DOHH2 (cell line): ENCODE results near the gene UBE2I.

Source experiments
- H3F3A ChIP-seq: fragments of 200-600 bp; sonication (generic), shearing (Covaris generic); 2 replicates; pipeline ENCODE4 v1.6.0; 2016; ENCODE audit warnings: antibody characterized with exemption, mild to moderate bottlenecking; ENCODE audit not compliant: control insufficient read depth, insufficient read depth
- H3K27ac ChIP-seq: fragments of 200-600 bp; sonication (generic); 2 replicates; pipeline ENCODE4 v1.5.1; 2014; ENCODE audit warnings: low read depth, mild to moderate bottlenecking, low read length, moderate library complexity
- H3K27me3 ChIP-seq: fragments of 200-600 bp; sonication (generic); 2 replicates; pipeline ENCODE4 v1.6.1; 2014; ENCODE audit warnings: mild to moderate bottlenecking, low read length, mixed read lengths; ENCODE audit not compliant: control insufficient read depth
- H3K36me3 ChIP-seq: fragments of 200-600 bp; sonication (generic); 2 replicates; pipeline ENCODE4 v1.6.1; 2014; ENCODE audit warnings: mild to moderate bottlenecking, low read length, moderate library complexity, mixed read lengths; ENCODE audit not compliant: control insufficient read depth
- H3K4me1 ChIP-seq: fragments of 200-600 bp; sonication (generic); 2 replicates; pipeline ENCODE4 v1.6.1; 2014; ENCODE audit warnings: mild to moderate bottlenecking, low read length, mixed read lengths; ENCODE audit not compliant: control insufficient read depth
- H3K4me2 ChIP-seq: fragments of 200-600 bp; sonication (generic); 2 replicates; pipeline ENCODE4 v1.6.0; 2014; ENCODE audit warnings: mild to moderate bottlenecking, low read length, moderate library complexity
- H3K4me3 ChIP-seq: fragments of 200-600 bp; sonication (generic); 2 replicates; pipeline ENCODE4 v1.5.1; 2014; ENCODE audit warnings: mild to moderate bottlenecking, low read length, mixed read lengths
- H3K79me2 ChIP-seq: fragments of 200-600 bp; sonication (generic); 2 replicates; pipeline ENCODE4 v1.6.1; 2014; ENCODE audit warnings: mild to moderate bottlenecking, low read length, mixed read lengths; ENCODE audit not compliant: control insufficient read depth
- H3K9me2 ChIP-seq: fragments of 200-600 bp; sonication (generic); replicated peaks from 2 replicates; pipeline ENCODE4 v1.6.1; 2014; ENCODE audit warnings: mild to moderate bottlenecking, low read length, mixed read lengths; ENCODE audit not compliant: control insufficient read depth
- H3K9me3 ChIP-seq: fragments of 200-600 bp; sonication (generic); 2 replicates; pipeline ENCODE4 v1.6.1; 2014; ENCODE audit warnings: antibody characterized with exemption, low read length, mixed read lengths; ENCODE audit not compliant: control insufficient read depth, insufficient read depth
- H4K20me1 ChIP-seq: fragments of 200-600 bp; sonication (generic); 2 replicates; pipeline ENCODE4 v1.6.0; 2014; ENCODE audit warnings: low read depth, mild to moderate bottlenecking, antibody characterized with exemption, low read length, moderate library complexity; ENCODE audit not compliant: control insufficient read depth, insufficient read depth
- EZH2phosphoT487 ChIP-seq: fragments of 200-600 bp; sonication (generic); IDR thresholded peaks from 2 replicates; pipeline ENCODE4 v1.6.1; 2017; ENCODE audit warnings: borderline replicate concordance, mild to moderate bottlenecking, antibody characterized with exemption, low read length, moderate library complexity, mixed read lengths
- TF ChIP-seq, protein P1 (sequence below): fragments of 200-600 bp; sonication (generic); IDR thresholded peaks from one replicate; pipeline ENCODE4 v1.5.1; 2014; ENCODE audit warnings: antibody characterized with exemption, mild to moderate bottlenecking, low read depth, low read length; ENCODE audit not compliant: poor library complexity, severe bottlenecking

UBE2I gene

DNA sequence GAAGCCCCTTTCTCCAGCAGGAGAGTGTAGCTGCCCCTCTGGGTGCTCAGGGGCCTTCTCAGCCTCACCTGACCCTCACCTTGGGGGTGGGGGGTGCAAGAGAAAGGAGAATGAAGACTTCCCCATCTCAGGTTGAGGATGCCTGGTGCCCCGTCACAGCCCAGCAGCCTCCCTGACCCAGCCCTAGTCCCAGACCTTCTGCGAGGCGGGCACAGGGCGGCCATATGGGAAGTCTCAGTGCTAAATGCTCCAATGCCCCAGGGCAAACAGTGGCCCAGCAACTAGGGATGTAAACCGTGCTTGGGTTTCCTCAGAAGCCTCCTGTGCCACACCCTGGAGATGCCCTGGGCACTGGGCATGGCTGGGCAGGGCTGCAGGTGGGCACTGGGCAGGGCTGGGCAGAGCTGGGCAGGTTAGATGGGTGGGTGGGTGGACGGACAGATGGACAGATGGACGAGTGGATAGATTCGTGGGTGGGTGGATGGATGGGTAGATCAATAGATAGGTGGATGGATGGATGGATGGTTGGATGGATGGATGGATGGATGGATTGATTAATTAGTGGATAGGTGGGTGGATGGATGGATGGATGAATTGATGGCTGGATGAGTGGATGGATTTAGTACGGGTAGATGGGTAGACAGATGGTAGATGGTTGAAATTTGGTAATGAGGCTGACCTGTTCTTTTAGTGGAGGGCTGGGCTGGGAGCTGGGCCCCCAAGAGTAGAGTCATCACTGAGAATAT is 36.8 kb upstream of the UBE2I start:
- Histone ChIP-seq H3K36me3 (no peaks in the 10 kb centered on the region), H3K79me2 (no peaks in the 10 kb centered on the region), H4K20me1 (peaks cover 6% of the 10 kb centered on the region; the same call in 1 of the 2 replicates), H3K27me3 (peaks cover 4% of the 10 kb centered on the region; the same call in 1 of the 2 replicates), H3K4me1 (peaks cover 22% of the 10 kb centered on the region), H3K9me3 (no peaks in the 10 kb centered on the region), H3K4me3 (peak overlapping the region; percentile 66), H3K27ac (peak overlapping the region; percentile 52), H3F3A (peaks cover 5% of the 10 kb centered on the region), H3K4me2 (peak overlapping the region; percentile 95), H3K9me2 (no peaks in the 10 kb centered on the region)
- no peak for TF ChIP-seq EZH2phosphoT487
- TF ChIP-seq, protein P1, sequence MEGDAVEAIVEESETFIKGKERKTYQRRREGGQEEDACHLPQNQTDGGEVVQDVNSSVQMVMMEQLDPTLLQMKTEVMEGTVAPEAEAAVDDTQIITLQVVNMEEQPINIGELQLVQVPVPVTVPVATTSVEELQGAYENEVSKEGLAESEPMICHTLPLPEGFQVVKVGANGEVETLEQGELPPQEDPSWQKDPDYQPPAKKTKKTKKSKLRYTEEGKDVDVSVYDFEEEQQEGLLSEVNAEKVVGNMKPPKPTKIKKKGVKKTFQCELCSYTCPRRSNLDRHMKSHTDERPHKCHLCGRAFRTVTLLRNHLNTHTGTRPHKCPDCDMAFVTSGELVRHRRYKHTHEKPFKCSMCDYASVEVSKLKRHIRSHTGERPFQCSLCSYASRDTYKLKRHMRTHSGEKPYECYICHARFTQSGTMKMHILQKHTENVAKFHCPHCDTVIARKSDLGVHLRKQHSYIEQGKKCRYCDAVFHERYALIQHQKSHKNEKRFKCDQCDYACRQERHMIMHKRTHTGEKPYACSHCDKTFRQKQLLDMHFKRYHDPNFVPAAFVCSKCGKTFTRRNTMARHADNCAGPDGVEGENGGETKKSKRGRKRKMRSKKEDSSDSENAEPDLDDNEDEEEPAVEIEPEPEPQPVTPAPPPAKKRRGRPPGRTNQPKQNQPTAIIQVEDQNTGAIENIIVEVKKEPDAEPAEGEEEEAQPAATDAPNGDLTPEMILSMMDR, result no peak

DNA sequence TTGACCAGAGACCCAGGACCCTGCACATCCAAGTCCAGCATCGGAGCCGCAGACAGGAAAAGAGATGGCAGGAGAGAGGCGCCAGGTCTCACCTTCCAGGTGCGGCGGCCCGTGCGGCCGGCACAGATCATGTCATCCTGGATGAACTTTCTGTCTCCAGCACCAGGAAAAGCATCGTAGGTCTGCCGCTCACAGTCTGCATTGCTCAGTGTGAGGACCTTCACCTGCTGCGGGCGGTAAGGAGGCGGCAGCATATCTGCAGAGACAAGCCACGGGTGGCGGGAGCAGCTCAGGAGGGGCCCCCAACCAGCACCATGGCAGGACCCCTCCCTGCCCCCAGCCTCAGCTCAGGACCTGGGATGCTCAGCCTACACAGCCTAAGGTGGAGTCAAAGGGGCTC is 35.6 kb upstream of the UBE2I start:
- Histone ChIP-seq H3K36me3 (no peaks in the 10 kb centered on the region), H4K20me1 (peaks cover 6% of the 10 kb centered on the region; the same call in 1 of the 2 replicates), H3K4me1 (peaks cover 22% of the 10 kb centered on the region), H3K4me3 (no peak overlapping the region), H3K4me2 (no peak overlapping the region), H3K9me3 (no peaks in the 10 kb centered on the region), H3F3A (peaks cover 5% of the 10 kb centered on the region), H3K9me2 (no peaks in the 10 kb centered on the region), H3K27me3 (peaks cover 9% of the 10 kb centered on the region; the same call in 1 of the 2 replicates), H3K27ac (no peak overlapping the region), H3K79me2 (no peaks in the 10 kb centered on the region)
- no peak for TF ChIP-seq EZH2phosphoT487
- TF ChIP-seq, protein P1, result no peak

DNA sequence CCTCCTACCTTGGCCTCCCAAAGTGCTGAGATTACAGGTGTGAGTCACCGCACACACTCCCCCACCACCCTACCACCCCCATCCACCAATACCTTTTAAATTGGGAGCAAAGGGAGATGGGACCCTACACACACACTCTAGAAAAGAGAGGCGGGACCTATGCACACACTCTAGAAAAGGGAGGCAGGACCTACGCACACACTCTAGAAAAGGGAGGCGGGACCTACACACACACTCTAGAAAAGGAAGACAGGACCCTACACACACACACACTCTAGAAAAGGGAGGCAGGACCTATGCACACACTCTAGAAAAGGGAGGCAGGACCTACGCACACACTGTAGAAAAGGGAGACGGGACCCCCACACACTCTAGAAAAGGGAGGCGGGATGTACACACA is 34.7 kb upstream of the UBE2I start:
- H4K20me1 ChIP-seq, result peaks cover 6% of the 10 kb centered on the region; the same call in 1 of the 2 replicates
- no peaks in the 10 kb centered on the region for H3K9me3 ChIP-seq
- peaks cover 22% of the 10 kb centered on the region for H3K4me1 ChIP-seq
- TF ChIP-seq, protein P1, result no peak
- no peak for TF ChIP-seq EZH2phosphoT487
- no peak overlapping the region for H3K27ac ChIP-seq
- no peaks in the 10 kb centered on the region for H3K9me2 ChIP-seq
- H3K79me2 ChIP-seq, result no peaks in the 10 kb centered on the region
- H3K4me3 ChIP-seq, result no peak overlapping the region
- peaks cover 9% of the 10 kb centered on the region; the same call in 1 of the 2 replicates for H3K27me3 ChIP-seq
- no peaks in the 10 kb centered on the region for H3K36me3 ChIP-seq
- H3F3A ChIP-seq, result peaks cover 5% of the 10 kb centered on the region
- H3K4me2 ChIP-seq, result no peak overlapping the region
